Measurements from ENCODE around the gene PLEKHH2.

PLEKHH2 gene

GRCh38 chr2:43738257-43738656 is 101.2 kb downstream of the PLEKHH2 start:
- TF ChIP-seq CTCF (IDR thresholded peaks at IDR 0.05; ENCODE audit: control extremely low read depth, extremely low read depth, low read depth, missing control alignments), result no peak
- CTCF ChIA-PET, result interaction anchor here (1.3 kb wide), 1 partner anchor 17 kb away, joined by 3 read pairs; no protein-coding TSS in a partner anchor
- DNase-seq (ENCODE audit: extremely low spot score), result no peak
- POLR2A ChIA-PET, result no interaction called here

- ChIA-PET CTCF (interaction anchor here (1.4 to 2.1 kb wide), 2 partner anchors 12 to 13 kb away, joined by 4 to 8 read pairs; no protein-coding TSS in a partner anchor), POLR2A (no interaction called here)
- no peak for TF ChIP-seq CTCF (IDR thresholded peaks at IDR 0.05; ENCODE audit: control extremely low read depth, extremely low read depth, low read depth, missing control alignments)
- no peak for DNase-seq (ENCODE audit: extremely low spot score)
Measured at GRCh38 chr2:43743706-43744105, 106.6 kb downstream of the PLEKHH2 start.

- no peak for TF ChIP-seq CTCF (IDR thresholded peaks at IDR 0.05; ENCODE audit: control extremely low read depth, extremely low read depth, low read depth, missing control alignments)
- ChIA-PET CTCF (interaction anchor here (2.1 kb wide), 1 partner anchor 10 kb away, joined by 8 read pairs; no protein-coding TSS in a partner anchor), POLR2A (no interaction called here)
- no peak for DNase-seq (ENCODE audit: extremely low spot score)
Measured at GRCh38 chr2:43745457-43745856, 108.4 kb downstream of the PLEKHH2 start.

GRCh38 chr2:43748333-43748732 is 111.3 kb downstream of the PLEKHH2 start:
- no peak for DNase-seq (ENCODE audit: extremely low spot score)
- ChIA-PET POLR2A (no interaction called here), CTCF (no interaction called here)
- no peak for TF ChIP-seq CTCF (IDR thresholded peaks at IDR 0.05; ENCODE audit: control extremely low read depth, extremely low read depth, low read depth, missing control alignments)

GRCh38 chr2:43749583-43749982 is 112.5 kb downstream of the PLEKHH2 start:
- TF ChIP-seq CTCF (IDR thresholded peaks at IDR 0.05; ENCODE audit: control extremely low read depth, extremely low read depth, low read depth, missing control alignments), result no peak
- DNase-seq (ENCODE audit: extremely low spot score), result no peak
- CTCF ChIA-PET, result no interaction called here

GRCh38 chr2:43751476-43751990 is 114.5 kb downstream of the PLEKHH2 start:
- CTCF ChIA-PET, result interaction anchor here (1.1 to 1.7 kb wide), 3 partner anchors 14 to 23 kb away, joined by 3 to 4 read pairs (median 3); partner anchors contain the start of gene DYNC2LI1
- no peak for TF ChIP-seq CTCF (IDR thresholded peaks at IDR 0.05; ENCODE audit: control extremely low read depth, extremely low read depth, low read depth, missing control alignments)
- POLR2A ChIA-PET, result no interaction called here
- DNase-seq (ENCODE audit: extremely low spot score), result no peak

More at GRCh38 chr2:43749583-43749982, 112.5 kb downstream of the PLEKHH2 start:
- POLR2A ChIA-PET, result no interaction called here

All from GM10248 (cell line).